ENCODE data around the gene HERPUD2.
A peak's percentile ranks its signal among the peaks of the same experiment; 100 is the strongest.
"Not testable (repeated sequence)": the region's sequence is repeated elsewhere in the genome, so short reads cannot be mapped to it uniquely, and the experiment has no call there.

Gene HERPUD2

DNA sequence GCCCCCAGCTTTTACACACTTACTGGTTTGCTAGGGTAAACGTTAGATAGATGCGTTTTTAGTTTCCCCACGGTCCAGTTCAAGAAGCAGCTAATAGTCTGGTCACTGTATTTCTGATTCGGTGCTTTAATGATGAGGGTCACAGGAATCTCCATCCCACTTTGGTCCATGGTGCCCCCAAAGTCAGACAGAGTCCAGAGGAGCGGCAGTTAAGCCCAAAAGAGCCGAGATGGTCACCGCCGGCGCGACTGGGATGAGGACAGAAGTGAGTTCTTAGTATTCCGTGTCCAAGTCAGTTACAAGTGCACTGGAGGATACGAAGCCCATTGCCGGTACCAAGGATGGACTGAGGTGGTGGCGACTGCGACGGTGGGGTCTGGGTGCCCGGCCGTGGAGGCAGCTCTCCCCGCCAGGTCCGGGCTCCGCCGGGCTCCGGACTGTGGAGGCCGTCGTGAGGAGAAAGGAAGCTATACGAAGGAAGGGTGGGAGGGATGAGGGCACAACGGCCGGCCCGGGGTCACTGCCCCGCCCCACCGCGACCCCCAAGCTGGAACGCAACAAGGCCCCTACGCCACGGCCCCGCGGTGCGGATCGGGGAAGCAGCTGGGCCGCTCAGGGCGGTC is 663 bp downstream of the HERPUD2 start:
- H2AFZ ChIP-seq (ENCODE audit: low read depth, low read length), result peak overlapping the region; percentile 91
- H3K27me3 ChIP-seq (ENCODE audit: insufficient read depth, low read length, poor library complexity), result no peaks in the 10 kb centered on the region
- H3K4me3 ChIP-seq (ENCODE audit: low read depth in 1 of 2, low read length in 2 of 2), result peak overlapping the region; percentile 77 to 85
- peak overlapping the region; percentile 79 for H3K4me2 ChIP-seq (ENCODE audit: insufficient read depth, low read length)
- peaks cover 64% of the 10 kb centered on the region for H3K79me2 ChIP-seq (ENCODE audit: insufficient read depth, low read length)
- H3K9me3 ChIP-seq (ENCODE audit: insufficient read depth, low read length, severe bottlenecking), result no peaks in the 10 kb centered on the region
- no peaks in the 10 kb centered on the region; the same call in 1 of the 2 replicates for H3K36me3 ChIP-seq (ENCODE audit: insufficient read depth, low read length)
- H4K20me1 ChIP-seq (ENCODE audit: insufficient read depth, low read length), result peaks cover 10% of the 10 kb centered on the region; the same call in 1 of the 2 replicates
- peaks cover 62% of the 10 kb centered on the region for H3K4me1 ChIP-seq (ENCODE audit: insufficient read depth, low read length)
- TF ChIP-seq EZH2 (IDR thresholded peaks at IDR 0.05; ENCODE audit: borderline replicate concordance, low read depth, low read length, severe bottlenecking) (no peak), CTCF (IDR thresholded peaks at IDR 0.05; ENCODE audit: borderline replicate concordance, extremely low read depth, low read length, poor library complexity, severe bottlenecking) (no peak)
- ATAC-seq (ENCODE audit: insufficient read depth, low read depth) (no peak), DNase-seq (no peak)
- H3K9ac ChIP-seq (ENCODE audit: low read depth, low read length), result peak overlapping the region; percentile 92
- H3K27ac ChIP-seq (ENCODE audit: low read length), result peak overlapping the region; percentile 86

GRCh38 chr7:35691827-35692307 is 3.1 kb downstream of the HERPUD2 start:
- peak; percentile 43 for DNase-seq
- Histone ChIP-seq H2AFZ (ENCODE audit: low read depth, low read length) (no peak overlapping the region), H3K9me3 (ENCODE audit: insufficient read depth, low read length, severe bottlenecking) (no peaks in the 10 kb centered on the region), H3K4me3 (ENCODE audit: low read depth in 1 of 2, low read length in 2 of 2) (peak overlapping the region; percentile 21 to 77), H3K9ac (ENCODE audit: low read depth, low read length) (peak overlapping the region; percentile 92), H3K27ac (ENCODE audit: low read length) (peak overlapping the region; percentile 61), H3K27me3 (ENCODE audit: insufficient read depth, low read length, poor library complexity) (no peaks in the 10 kb centered on the region), H3K4me1 (ENCODE audit: insufficient read depth, low read length) (peaks cover 79% of the 10 kb centered on the region), H4K20me1 (ENCODE audit: insufficient read depth, low read length) (peaks cover 14% of the 10 kb centered on the region; the same call in 1 of the 2 replicates), H3K79me2 (ENCODE audit: insufficient read depth, low read length) (peaks cover 86% of the 10 kb centered on the region), H3K4me2 (ENCODE audit: insufficient read depth, low read length) (peak overlapping the region; percentile 79), H3K36me3 (ENCODE audit: insufficient read depth, low read length) (no peaks in the 10 kb centered on the region; the same call in 1 of the 2 replicates)
- TF ChIP-seq EZH2 (IDR thresholded peaks at IDR 0.05; ENCODE audit: borderline replicate concordance, low read depth, low read length, severe bottlenecking) (no peak), CTCF (IDR thresholded peaks at IDR 0.05; ENCODE audit: borderline replicate concordance, extremely low read depth, low read length, poor library complexity, severe bottlenecking) (no peak)
- ATAC-seq (ENCODE audit: insufficient read depth, low read depth), result peak; percentile 56

DNA sequence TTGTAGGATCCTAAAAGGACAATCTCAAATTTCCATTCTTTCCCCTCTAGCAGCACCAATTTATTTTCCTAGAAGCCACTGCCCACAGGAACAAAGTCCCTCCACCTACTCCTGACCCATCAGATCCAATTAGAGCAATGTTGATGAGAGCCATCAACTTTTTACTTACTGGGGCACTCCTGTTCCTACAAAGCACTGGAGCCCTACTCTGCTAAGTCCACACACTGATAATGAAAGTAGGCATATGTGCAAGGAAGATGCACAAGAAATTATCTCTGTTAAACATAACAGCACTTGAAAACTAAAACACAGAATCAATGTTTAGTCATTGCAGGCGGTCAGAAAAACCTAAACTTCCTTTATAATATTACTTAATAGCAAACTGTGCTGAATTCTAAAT is 3.6 kb downstream of the HERPUD2 start:
- Histone ChIP-seq H3K4me3 (ENCODE audit: low read depth in 1 of 2, low read length in 2 of 2) (peak overlapping the region; percentile 21 to 77; a peak in 3 of 4 replicates), H4K20me1 (ENCODE audit: insufficient read depth, low read length) (peaks cover 14% of the 10 kb centered on the region; the same call in 1 of the 2 replicates), H3K4me2 (ENCODE audit: insufficient read depth, low read length) (peak overlapping the region; percentile 79), H3K79me2 (ENCODE audit: insufficient read depth, low read length) (peaks cover 88% of the 10 kb centered on the region), H3K27ac (ENCODE audit: low read length) (peak overlapping the region; percentile 61; the same call in 1 of the 2 replicates), H3K9ac (ENCODE audit: low read depth, low read length) (peak overlapping the region; percentile 92), H2AFZ (ENCODE audit: low read depth, low read length) (no peak overlapping the region), H3K27me3 (ENCODE audit: insufficient read depth, low read length, poor library complexity) (no peaks in the 10 kb centered on the region), H3K4me1 (ENCODE audit: insufficient read depth, low read length) (peaks cover 76% of the 10 kb centered on the region), H3K9me3 (ENCODE audit: insufficient read depth, low read length, severe bottlenecking) (no peaks in the 10 kb centered on the region), H3K36me3 (ENCODE audit: insufficient read depth, low read length) (no peaks in the 10 kb centered on the region; the same call in 1 of the 2 replicates)
- DNase-seq (no peak), ATAC-seq (ENCODE audit: insufficient read depth, low read depth) (no peak)
- TF ChIP-seq EZH2 (IDR thresholded peaks at IDR 0.05; ENCODE audit: borderline replicate concordance, low read depth, low read length, severe bottlenecking), result no peak

GRCh38 chr7:35690614-35691013 is 4.3 kb downstream of the HERPUD2 start:
- not testable (repeated sequence) for H3K9ac ChIP-seq (ENCODE audit: low read depth, low read length); H3K36me3 ChIP-seq (ENCODE audit: insufficient read depth, low read length); H3K27me3 ChIP-seq (ENCODE audit: insufficient read depth, low read length, poor library complexity); H3K9me3 ChIP-seq (ENCODE audit: insufficient read depth, low read length, severe bottlenecking); DNase-seq; H3K4me3 ChIP-seq (ENCODE audit: low read depth in 1 of 2, low read length in 2 of 2); H2AFZ ChIP-seq (ENCODE audit: low read depth, low read length); ATAC-seq (ENCODE audit: insufficient read depth, low read depth); H3K27ac ChIP-seq (ENCODE audit: low read length)
- Histone ChIP-seq H3K79me2 (ENCODE audit: insufficient read depth, low read length) (peaks cover 87% of the 10 kb centered on the region), H3K4me2 (ENCODE audit: insufficient read depth, low read length) (peak overlapping the region; percentile 79; the same call in 1 of the 2 replicates), H3K4me1 (ENCODE audit: insufficient read depth, low read length) (peaks cover 69% of the 10 kb centered on the region), H4K20me1 (ENCODE audit: insufficient read depth, low read length) (peaks cover 14% of the 10 kb centered on the region; the same call in 1 of the 2 replicates)
